Fibroblast of the aortic adventitia (primary cell): ENCODE measurements around the gene SORBS2. TPM values are rescaled to one million over a fixed set of nuclear protein-coding genes. Genes with fewer than 3 reads are reported as not detected.

Source experiments
- DNase-seq: peaks from one replicate; pipeline ENCODE4 v3.0.0-alpha.2; 2010; ENCODE audit warnings: low read depth
- H3K4me3 ChIP-seq: 2 replicates; pipeline ENCODE4 v1.5.1; 2011; ENCODE audit warnings: low read depth, mild to moderate bottlenecking, control low read depth, low read length, moderate library complexity
- total RNA-seq: library from RNA; depleted of rRNA; stranded (reverse); fragments of >200 nt; gene quantifications from 2 replicates; pipeline ENCODE4 v1.2.3, GENCODE V29; 2012; ENCODE audit warnings: low replicate concordance
- TF ChIP-seq, protein P1 (sequence below): IDR thresholded peaks from 2 replicates; pipeline ENCODE4 v1.5.1; 2011; ENCODE audit warnings: mild to moderate bottlenecking, low read length, control low read depth, inconsistent platforms; ENCODE audit not compliant: insufficient read depth

SORBS2 gene
- total RNA-seq, 1 donor: 2.8 TPM

DNA sequence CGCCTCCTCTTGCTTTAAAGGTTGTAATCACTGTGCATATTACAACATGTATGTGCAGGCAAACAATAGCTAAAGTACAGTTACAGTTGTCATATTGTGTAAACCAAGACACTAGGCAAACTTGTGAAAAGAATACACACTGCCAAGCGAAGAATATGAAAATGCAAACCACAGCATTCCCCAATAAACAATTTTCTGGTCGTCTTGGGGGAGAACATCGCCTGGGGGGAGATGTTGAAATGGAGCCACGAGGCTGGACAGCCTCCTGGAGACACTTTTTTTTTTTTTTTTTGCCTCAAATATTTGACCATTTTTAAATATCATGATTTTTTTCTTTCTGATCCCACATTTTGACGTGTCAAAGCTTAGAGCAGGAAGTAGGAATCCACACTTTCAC, 225.0 kb downstream of the SORBS2 start:
- TF ChIP-seq, protein P1, sequence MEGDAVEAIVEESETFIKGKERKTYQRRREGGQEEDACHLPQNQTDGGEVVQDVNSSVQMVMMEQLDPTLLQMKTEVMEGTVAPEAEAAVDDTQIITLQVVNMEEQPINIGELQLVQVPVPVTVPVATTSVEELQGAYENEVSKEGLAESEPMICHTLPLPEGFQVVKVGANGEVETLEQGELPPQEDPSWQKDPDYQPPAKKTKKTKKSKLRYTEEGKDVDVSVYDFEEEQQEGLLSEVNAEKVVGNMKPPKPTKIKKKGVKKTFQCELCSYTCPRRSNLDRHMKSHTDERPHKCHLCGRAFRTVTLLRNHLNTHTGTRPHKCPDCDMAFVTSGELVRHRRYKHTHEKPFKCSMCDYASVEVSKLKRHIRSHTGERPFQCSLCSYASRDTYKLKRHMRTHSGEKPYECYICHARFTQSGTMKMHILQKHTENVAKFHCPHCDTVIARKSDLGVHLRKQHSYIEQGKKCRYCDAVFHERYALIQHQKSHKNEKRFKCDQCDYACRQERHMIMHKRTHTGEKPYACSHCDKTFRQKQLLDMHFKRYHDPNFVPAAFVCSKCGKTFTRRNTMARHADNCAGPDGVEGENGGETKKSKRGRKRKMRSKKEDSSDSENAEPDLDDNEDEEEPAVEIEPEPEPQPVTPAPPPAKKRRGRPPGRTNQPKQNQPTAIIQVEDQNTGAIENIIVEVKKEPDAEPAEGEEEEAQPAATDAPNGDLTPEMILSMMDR: no peak
- DNase-seq: no peak
- no peak overlapping the region for H3K4me3 ChIP-seq

DNA sequence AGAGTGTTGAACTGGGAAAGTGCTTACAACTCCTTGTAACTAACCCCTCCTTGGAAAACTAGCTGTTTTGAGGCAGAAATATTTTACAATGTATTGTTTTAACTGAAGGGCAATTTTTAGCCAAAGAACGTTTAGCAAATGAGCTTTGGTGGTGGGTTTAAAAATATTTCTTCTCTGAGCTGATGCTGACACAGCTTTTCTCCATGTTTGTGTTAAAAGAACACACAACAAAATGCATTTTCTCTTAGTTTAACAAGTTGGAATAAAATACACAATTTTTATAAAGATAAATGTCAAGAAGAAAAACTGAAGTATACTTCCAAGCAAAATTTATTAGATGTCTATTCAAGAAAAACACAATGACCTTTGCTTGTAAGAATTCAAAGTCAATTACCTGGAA, 226.8 kb downstream of the SORBS2 start:
- TF ChIP-seq, protein P1: no peak
- H3K4me3 ChIP-seq: no peak overlapping the region
- DNase-seq: no peak

DNA sequence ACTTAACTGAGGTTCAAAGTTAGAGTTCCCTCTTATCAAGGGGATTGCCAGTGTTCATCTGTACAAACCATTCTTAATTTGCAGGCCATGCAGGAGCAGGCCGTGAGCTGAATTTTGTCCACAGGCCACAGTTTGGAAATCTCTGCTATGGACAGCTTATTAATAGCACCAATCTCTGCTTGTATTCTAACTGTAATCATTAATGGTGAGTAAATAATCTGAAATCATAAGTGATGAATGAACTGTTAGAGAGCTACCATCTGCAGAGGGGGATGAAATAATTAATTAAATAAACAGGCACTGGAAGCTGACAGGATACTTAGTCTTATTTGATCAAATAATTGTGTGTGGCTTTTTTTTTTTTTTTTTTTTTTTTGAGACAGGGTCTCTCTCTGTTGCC, 228.2 kb downstream of the SORBS2 start:
- H3K4me3 ChIP-seq: no peak overlapping the region
- DNase-seq: no peak
- TF ChIP-seq, protein P1: no peak

DNA sequence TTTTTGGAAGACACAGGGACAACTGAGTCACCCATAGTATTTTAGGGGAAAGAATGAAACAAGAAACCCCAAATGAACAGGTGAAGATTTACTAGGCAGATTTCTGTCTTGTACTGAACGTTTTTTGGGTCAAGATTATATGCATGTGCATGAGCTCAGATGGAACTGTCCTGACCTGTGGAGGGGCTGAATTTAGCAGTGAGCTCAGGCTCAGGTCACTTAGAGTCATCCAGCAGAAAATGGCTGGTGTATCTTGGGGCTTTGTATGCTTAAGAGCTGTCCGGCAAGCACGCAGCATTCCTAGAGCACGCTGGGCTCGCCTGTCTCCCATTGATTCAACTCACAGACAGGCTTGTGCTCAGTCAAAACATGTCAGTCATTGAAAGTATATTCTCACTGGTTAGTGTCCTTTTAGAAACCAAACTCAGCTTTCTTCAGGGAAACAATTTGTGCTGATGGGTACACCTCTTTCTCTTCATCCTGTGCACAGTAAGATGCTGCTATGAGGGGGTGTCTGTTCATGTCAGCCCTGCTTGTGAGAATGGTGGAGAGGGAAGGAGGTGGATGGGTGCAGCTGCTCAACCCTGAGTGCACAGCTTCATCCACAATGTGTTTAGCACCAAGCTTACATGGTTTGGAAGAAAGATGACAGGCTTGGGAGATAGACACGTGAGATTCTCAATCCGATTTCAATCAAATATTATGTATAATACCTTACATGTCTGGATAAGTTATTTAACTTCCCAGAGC, 229.2 kb downstream of the SORBS2 start:
- DNase-seq: no peak
- H3K4me3 ChIP-seq: no peak overlapping the region
- TF ChIP-seq, protein P1: no peak

DNA sequence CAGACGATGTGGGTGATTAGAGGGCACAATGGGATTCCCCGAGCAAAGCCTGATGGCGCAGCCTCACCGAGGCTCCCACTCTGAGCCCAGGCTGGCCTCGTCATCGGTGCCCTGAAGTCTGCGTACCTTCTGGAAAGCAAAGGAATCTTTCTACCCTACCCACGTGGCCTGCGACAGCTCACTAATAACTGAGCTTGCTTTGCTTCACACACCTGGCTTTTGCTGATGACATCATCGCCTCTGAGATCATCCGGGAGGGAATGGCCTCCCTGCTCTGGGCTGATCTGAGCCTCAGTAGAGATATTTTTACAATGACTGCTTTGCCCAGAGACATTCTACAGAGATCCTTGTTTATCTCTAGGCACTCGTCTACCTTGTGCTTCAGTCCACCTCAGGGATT, 231.3 kb downstream of the SORBS2 start:
- H3K4me3 ChIP-seq: no peak overlapping the region
- TF ChIP-seq, protein P1: no peak
- DNase-seq: no peak

DNA sequence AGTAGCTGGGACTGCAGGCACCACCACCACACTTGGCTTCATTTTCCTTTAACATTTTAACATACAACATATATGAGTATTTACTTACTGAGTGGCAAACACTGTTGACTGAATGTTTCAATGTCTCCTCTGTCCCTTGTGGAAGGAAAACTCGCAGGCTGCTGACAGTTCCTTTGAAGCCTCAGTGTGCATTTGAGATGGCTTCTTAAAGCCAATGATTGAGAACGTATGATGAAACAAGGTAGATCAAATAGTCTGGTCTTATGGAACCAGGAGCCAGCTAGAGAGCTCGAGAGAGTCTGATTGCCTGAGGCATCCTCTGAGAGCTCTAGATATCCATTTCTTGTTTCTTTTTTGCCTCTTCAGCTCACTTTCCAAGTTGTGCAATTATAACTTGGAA, 233.7 kb downstream of the SORBS2 start:
- TF ChIP-seq, protein P1: no peak
- no peak for DNase-seq

More for the DNA sequence above, 233.7 kb downstream of the SORBS2 start:
- no peak overlapping the region for H3K4me3 ChIP-seq
